NCI-H524 (cell line): Measurements from ENCODE around the gene ERC2.

Source experiments
- DNase-seq, 2 experiments: peaks; one replicate each; lab custom pipeline; 2025; lab: John Stamatoyannopoulos, UW

ERC2 gene

GRCh38 chr3:55641964-55642363 is 826.3 kb downstream of the ERC2 start:
- DNase-seq, result no peak

- no peak for DNase-seq
Observed at GRCh38 chr3:55639896-55640765, 828.1 kb downstream of the ERC2 start.

DNA sequence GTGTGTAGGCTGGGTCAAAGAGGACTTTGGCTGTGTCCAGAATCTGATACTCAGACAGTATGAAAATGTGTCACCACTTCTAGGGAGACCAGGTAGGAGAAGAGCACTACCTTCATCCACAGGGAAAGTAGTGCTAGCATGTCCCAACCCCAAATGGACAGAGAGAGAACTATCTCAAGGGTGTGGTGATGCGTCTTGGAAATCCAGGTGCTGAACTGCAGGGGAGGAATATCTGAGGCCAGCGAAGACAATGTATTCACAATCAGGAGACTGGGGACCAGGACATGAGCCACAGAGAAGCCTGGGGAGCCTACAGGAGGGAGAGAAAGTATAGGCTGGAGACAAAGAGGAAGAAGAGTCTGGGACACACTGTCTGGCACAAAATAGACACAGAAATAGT is 829.1 kb downstream of the ERC2 start:
- DNase-seq, result no peak

- no peak for DNase-seq
Observed at GRCh38 chr3:55637906-55638638, 830.2 kb downstream of the ERC2 start.

DNA sequence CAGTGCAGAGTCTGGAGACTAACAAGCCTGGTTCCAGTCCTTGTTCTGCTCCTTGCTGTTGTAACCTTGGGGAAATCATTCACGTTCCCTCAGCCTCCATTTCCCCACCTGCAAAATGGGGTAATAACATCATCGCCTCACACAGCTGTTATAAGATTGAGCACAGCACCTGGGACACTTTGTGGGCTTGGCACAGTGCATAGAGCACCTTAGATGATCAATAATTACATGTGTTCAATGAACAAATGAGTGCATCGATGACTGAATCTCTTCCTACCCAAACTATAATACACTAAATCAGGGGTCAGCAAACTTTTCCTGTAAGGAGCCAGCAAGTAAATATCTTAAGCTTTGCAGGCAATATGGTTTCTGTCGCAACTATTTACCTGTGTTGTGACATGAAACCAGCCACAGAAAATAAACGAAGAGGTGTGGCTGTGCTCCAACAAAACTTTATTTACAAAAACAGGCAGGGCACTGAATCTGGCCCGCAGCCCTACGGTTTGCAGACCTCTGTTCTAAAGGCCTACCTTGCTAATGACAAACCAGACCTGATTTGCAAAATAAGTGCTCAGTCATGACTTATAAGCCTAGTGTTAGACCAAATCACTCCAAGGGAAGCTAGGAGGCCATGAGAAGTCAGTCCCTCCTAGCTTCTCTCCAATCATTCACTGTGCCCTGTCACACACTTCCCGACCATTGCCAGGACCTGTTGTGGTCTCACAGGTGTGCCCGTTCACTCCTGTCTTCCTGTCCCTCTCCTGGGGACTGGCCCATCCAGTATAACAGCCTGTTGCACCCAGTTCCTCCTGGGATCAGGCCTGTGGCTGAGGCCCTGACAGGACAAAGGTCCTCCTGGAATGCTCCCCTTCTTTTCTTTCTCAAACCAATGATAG is 831.7 kb downstream of the ERC2 start:
- no peak for DNase-seq

- no peak for DNase-seq
Observed at GRCh38 chr3:55634345-55634744, 833.9 kb downstream of the ERC2 start.

GRCh38 chr3:55633333-55633732 is 834.9 kb downstream of the ERC2 start:
- no peak for DNase-seq

- no peak for DNase-seq
Observed at GRCh38 chr3:55631766-55632331, 836.4 kb downstream of the ERC2 start.

- no peak for DNase-seq
Observed at GRCh38 chr3:55630921-55631299, 837.4 kb downstream of the ERC2 start.

DNA sequence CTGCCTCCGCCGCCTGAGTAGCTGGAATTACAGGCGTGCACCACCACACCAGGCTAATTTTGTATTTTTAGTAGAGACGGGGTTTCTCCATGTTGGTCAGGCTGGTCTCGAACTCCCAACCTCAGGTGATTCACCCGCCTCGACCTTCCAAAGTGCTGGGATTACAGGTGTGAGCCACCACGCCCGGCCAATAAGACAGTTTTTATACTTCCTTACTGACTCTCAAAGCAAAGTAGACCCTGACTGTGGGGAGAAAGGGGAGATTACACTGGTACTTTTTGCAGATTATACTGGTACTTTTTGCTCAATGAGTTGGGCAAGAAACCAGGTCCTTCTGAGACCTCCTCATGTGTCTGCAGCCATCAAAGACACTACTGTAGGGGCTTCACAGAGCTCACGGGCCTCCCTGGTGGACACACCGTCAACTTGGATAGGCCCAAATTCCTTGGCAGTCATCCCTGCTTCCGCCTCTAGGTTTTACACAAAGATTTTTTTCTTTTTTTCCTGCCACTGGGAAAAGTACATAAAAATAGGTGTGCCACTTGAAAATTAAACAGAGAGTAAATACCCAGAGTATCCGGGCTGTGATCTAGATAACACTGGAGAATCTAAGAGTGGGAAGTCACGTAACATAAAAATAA is 837.9 kb downstream of the ERC2 start:
- DNase-seq, result no peak

DNA sequence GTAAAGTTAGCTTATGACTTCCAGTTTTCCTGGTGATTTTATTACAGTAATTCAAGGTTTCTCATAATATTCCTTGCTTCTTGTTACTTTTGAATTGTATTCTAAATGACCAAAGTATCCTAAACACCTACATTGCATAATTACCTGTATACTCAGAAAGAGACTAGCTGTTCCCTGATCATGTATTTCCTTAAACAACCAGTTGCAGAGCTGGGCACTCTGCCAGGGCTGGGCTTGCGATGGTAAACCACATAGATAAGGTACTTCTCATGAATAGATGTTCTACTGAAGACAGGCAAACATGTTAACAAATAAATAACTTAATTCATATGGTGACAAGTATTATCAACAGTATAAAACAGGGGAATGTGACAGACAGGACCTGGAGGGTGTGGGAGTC is 838.8 kb downstream of the ERC2 start:
- DNase-seq, result no peak

- no peak for DNase-seq
Observed at GRCh38 chr3:55626279-55626665, 842.0 kb downstream of the ERC2 start.

DNA sequence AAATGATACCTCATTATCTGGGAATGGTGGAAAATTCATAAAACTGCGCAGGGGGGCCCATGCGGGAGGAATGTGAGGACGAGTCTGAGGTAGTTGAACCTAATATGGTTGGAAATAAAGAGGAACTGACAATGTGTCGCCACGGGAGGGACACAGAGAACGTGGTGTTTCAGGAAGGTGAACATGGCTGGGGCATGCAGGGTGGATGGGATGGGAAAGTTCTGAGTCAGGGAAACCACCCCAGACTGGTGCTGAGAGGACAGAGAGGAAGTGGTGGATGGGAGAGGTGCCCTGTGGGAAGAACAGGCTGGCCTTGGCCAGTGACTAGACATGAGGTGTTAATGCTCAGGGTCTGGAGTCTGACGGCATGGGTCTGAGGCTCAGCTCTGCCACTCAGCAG is 844.0 kb downstream of the ERC2 start:
- DNase-seq, result no peak

DNA sequence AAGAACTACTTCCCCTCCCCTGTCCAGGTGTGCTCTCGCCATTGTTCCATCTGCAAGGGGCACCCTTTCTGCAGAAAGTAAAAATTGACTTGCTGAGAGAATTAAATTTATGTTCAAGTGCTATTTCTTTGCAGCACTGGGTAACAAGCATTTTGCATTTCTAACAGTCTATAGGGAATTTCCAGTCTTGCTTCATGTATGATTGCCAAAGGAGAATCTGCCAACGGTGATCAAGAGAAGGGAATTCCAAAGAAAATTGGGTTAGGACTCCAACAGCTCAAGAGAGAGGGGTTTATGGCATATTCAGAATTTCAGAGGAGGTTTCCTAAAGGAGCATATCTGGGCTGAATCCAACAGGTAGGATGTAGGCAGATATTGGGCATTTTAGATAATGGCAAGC is 844.5 kb downstream of the ERC2 start:
- no peak for DNase-seq

GRCh38 chr3:55622733-55623132 is 845.5 kb downstream of the ERC2 start:
- peak in 1 of 2 experiments; percentile 14 for DNase-seq

- DNase-seq, result no peak
Observed at GRCh38 chr3:55622116-55622515, 846.2 kb downstream of the ERC2 start.

- DNase-seq, result no peak
Observed at GRCh38 chr3:55621648-55622047, 846.6 kb downstream of the ERC2 start.

DNA sequence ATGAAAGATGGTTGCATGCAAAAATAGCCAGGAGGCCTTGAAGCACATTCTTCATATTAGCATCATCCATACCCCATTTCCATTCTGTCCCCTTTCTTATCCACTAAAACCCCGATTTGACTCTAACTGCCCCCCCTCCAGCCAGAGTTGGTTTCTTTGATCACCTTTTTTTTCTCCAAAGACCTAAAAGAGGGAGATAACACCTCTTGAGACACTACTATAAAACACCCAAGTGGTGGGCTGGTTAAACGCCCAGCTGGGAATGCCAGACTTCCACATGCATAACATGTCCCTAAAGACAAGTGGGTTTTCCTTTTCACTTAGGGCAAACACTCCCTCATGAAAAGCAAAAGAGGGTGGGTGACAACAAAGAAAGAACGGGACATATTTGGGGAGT is 847.2 kb downstream of the ERC2 start:
- DNase-seq, result no peak

GRCh38 chr3:55620351-55621025 is 847.8 kb downstream of the ERC2 start:
- no peak for DNase-seq

DNA sequence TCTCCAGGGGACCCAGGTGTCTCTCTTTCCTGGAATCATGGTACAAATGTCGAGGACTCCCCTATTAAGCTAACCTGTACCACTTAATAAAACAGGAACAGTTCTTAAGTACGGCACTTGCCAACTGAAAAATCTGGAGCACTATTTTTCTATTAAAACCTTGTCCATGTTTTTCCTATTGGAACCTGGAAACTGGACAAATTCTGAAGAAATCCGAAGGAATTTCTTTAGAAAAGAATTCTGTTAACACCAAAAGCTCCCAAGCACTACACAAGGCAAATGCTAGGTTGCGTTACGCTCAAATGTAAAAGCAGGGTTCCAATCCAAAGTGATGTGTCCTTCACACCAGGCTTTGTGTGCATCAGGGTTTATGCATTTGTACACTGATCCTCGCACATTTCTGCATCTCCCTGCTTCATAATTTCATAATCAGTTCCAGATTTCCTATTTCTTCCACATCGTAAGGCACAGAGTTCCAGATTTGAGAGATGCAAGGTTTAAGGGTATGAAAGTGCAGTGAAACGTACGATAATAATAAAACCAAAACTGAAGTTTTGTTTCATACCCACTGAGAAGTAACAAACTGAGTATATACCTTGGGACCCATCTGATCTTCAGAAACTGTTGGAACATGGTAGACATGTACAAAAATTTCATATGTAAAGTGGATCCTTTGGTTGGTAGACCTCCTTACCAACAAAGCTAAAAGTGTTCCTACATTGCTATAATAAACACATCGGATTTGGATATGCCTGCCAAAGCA is 849.0 kb downstream of the ERC2 start:
- no peak for DNase-seq
